HG03159 (cell line): ENCODE measurements around the gene CPM.
A peak's percentile ranks its signal among the peaks of the same experiment; 100 is the strongest.

Source experiments
- ATAC-seq: cut with Tn5 transposase; IDR thresholded peaks from one replicate; pipeline ENCODE4 v1.9.1; 2021; ENCODE audit warnings: mild to moderate bottlenecking, moderate library complexity; ENCODE audit not compliant: unreplicated experiment

CPM gene

GRCh38 chr12:68932961-68933893 is at the start of gene CPM:
Gene CPM, minus strand, starts transcription at chr12:68933171. Its CDS starts 334 bp downstream, at chr12:68932837.
- ATAC-seq: peak; percentile 95

- no peak for ATAC-seq
These were observed 48.5 kb upstream of the CPM start for GRCh38 chr12:68981516-68981915.

DNA sequence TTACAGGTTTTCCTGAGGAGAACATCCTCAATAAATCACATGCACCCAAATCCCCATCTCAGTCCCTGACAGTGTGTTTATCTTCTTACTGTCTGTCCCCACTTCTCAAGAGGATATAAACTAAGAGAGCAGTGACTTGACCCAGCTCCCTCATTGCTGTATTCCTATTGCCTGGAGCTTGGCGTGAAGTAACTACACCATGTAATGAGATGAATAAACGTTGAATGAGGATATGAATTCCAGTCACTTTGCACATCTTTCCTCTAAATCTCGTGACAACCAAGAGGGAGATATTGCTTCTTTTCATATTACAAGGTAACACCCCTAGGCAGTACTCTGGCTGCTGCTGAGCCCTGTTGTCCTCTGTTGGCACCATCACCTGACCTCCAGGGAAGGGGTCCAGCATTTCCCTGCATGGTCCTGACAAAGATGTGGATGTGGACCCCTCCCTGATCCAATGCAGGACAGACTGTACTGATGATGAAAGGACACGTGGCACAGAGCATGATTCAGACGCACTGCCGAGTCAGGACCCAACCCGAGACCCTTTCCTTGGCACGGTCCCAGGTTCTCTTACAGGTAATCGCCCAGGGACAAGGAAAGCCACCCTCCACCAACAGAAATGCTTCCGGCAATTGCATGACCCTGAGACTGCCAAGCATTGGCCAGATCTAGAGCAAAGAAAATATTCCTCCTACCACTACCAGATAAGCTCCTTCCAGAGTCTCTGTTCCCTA is 47.7 kb upstream of the CPM start:
- no peak for ATAC-seq

DNA sequence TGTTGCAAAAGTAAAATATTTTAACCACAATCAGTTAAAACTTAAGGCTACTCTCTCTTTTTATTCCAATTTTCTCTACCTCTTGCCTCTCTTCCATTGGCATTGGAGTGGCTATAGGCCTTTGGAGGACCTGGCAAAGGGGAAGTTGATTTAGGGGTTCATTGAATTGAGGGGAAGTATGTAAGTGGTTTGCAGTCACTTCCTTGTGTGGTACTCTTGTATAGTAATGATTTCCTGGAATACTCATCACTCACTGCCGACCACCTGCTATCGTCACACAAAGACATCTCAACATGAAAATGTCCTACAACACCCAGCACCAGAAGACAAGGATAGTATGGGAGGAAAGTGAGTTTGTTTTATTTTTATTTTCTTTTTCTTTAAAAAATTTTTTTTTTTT is 45.7 kb upstream of the CPM start:
- ATAC-seq: no peak

DNA sequence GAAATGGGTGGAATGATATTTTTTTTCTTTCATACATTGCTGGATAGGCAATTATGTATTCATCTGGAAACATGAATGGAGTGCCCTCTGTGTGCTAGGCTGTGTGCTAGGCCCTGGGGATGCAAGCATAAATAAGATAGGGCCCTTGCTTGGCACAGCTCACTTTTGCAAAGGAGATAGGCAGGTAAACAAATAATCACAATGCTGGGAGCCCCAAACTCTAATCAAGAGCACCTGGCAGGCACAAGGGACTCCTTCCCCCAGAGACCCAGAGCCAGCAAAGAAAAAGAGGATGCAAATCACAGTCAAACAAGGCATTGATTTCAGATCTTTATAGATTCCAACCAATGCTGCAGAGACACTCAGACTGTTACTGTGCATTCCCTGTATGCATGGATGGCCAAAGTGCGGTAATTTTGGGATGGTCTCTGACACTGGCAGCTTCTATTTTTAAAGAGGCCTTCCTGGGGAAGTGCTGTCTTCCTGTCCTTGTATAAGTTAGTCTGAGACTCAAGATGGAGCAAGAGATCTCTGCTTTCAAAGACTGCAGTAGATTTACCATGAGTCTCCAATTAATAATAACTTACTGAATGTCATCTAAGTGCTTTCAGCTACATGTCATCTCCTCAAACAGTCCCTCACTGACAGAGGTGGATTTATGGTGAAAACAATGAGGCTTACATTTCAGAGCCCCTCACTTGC is 45.1 kb upstream of the CPM start:
- no peak for ATAC-seq

- ATAC-seq: no peak
These were observed 44.4 kb upstream of the CPM start for GRCh38 chr12:68977335-68977734.

DNA sequence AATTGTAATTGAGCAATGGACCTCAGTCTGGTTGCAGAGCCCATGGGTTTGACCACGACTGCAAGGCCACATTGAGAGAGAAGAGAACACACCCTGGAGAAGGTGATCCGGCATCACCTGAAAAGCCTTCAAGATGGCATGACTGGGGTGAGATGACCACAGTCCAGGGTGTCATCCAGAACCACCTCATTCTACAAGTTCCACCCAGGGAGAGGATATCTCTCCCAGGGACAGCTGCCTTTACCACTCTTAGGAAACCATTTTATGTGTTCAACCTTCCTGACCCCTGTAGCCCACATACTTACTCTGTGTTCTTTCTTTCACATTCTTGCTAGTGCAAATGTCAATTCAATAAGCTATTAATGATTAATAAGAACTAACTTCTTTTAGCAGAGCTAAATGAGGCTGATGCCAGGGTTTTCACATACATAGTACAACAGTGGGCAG is 43.4 kb upstream of the CPM start:
- ATAC-seq: no peak

DNA sequence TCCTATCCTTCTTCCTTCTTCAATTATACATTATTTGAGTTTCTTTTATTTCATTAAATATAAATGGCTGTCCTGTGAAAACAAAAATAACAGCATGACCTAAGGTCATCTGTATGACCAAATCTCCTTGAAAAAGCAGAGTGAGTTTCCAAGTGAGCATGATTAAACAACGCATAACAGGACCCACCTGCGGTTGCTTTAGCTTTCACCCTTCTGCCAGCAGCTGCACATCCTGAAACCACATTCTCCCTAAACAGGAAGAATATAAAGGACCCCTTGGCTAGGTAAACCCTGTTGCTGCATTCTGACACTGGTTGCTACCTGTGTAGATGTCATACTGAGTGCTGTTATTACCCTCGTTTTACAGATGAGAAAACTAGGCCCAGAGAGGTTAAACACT is 42.8 kb upstream of the CPM start:
- no peak for ATAC-seq

DNA sequence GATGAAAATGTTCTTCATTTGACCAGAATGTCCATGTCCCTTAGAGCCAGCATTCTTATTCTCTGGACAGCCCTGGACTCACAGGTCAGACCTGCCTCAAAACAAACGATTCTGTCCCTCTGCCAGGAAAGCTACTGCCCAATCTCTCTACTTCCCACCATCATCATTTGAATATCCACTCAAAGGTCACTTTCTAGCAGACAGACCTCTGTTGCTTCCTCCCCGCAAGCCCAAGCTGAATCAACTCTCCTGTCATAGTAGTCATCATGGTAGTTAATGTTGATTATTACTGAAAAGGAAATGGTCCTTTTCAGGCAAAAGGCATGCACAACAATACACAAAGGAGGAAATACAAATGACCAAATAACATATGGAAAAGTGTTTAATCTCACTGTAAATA is 39.6 kb upstream of the CPM start:
- ATAC-seq: no peak

GRCh38 chr12:68971404-68971803 is 38.4 kb upstream of the CPM start:
- ATAC-seq: no peak

DNA sequence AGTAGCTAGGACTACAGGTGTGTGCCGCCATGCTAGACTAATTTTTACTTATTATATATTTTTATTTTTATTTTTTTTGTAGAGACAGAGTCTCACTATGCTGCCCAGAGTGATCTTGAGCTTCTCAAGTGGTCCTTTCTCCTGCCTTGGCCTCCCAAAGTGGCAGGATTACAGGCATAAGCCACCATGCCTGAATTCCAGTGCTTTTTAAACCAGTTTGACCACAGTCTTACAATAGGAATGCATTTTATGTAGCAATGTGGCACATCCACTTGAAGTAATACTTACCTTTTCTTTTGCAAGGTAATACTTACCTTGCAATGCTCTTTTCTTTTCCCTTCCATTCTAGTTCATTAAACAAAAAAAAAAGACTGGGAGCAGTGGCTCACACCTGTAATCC is 38.0 kb upstream of the CPM start:
- ATAC-seq: no peak

- no peak for ATAC-seq
These were observed 37.3 kb upstream of the CPM start for GRCh38 chr12:68970306-68970705.

GRCh38 chr12:68967046-68967445 is 34.1 kb upstream of the CPM start:
- ATAC-seq: no peak

GRCh38 chr12:68963856-68964745 is 31.1 kb upstream of the CPM start:
- no peak for ATAC-seq

GRCh38 chr12:68962877-68963855 is 30.2 kb upstream of the CPM start:
- ATAC-seq: no peak

DNA sequence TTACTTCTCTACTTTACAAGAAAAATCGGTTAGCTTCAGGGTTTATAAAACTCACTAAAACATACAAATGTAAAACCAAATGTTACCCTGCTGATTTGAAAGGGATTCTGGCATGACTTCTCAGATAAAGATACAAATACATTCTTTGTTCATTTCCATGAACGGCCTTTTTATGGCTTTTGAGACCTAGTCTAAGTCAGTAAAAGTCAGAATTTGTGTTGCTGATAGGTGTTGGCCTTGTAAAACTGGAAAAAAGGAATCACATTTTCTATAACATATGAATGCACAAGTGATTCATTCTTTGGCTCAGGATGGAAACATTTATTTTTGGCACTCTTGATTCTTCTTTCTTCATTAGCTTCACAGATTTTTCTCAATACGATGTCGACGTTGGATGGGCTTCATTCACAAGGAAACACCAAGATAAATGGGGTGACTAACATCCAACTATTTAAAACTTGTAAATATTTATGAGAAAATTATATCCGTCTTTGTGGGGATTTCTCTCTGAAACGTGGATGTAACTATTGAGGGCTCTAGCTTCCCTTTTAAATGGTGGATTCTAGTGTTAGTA is 27.0 kb upstream of the CPM start:
- no peak for ATAC-seq

DNA sequence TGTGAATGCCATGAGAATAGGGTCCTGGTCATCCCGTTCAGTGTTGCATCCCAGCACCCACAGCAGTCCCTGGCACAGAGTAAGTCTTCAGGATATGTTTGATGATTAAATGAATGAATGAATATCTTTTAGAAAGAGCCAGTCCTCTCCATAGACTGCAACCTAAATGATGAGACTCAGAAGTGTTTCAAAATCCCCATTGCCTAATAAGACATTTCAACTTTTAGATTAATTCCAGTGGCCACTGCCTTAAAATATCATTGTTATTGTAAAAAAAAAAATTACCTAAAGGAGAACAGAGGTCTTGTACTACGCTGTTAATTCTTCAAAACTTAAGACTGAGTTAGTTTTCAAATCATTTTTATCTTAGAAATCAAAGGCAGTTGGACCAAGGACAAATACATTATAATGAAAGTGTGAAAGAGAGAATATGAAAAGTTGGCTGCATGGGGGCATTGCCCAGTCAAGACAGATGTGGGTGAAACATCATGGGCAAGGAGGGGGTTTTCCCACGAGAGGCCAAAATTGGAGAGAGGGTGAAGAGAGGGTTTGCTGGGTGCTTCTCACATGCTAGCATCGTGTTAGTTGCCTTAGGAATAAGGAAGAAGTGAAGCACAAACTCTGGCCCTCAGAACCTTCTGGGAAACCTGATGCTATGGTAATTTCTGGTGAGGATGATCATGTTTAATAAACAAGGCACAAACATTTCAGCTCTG is 26.3 kb upstream of the CPM start:
- no peak for ATAC-seq

DNA sequence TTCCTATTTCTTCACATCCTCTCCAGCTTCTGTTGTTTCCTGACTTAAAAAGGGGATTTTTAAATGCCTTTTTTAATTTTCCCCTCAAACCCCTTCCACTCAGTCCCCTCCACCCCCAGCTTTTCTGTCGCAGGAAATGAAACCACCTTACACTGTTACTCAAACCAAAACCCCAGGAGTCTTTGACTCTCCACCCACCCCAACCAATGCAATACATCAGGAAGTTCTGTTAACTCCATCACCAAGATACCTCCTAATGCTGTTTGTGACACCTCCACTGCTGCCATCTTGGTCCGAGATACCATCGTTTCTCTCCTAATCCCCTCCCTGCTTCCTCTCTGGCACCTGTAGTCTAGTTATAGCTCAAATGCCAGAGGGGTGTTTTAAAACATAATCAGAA is 25.4 kb upstream of the CPM start:
- peak; percentile 90 for ATAC-seq
